Measurements from ENCODE around the gene TAF1A.
A peak's percentile ranks its signal among the peaks of the same experiment; 100 is the strongest.
"Not testable (repeated sequence)": the region's sequence is repeated elsewhere in the genome, so short reads cannot be mapped to it uniquely, and the experiment has no call there.

TAF1A gene

DNA sequence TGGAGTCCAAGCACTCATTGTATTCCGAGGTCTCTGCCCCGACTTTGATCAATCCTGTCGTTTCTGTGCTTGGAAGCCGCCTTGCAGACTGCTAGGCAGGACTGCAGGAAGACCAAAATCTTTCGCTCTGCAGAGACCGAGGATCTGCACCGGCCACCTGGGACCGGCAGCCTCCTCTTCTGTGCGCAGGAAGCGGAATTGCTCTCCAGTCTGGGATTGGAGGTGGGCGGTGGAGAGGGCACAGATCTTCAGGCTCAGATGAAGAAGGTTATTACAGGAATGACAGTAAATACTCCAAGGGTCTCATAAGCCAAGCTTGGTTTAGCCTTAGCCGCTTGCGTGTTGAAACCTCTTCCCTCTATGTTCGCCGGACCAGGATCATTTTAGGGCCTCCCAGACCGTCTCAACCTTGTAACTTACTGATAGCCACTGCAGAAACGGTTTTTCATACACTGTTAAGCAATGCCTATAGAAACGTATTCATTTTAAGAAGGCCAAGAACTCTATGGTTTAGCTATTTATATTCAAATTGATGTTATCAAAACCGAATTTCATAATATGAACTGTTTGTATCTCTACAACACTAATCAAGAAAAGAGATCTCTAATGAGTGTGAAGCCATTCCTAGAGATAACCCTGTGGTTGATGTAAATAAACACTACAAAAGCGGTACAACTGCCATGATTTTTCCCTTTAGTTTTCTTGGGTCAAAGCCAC is 29.3 kb upstream of the TAF1A start:
- H3K4me3 ChIP-seq (ENCODE audit: low read length) = peak overlapping the region; percentile 87
- no peaks in the 10 kb centered on the region for H3K9me3 ChIP-seq (ENCODE audit: insufficient read depth, low read depth, low read length)
- peak overlapping the region; percentile 94 for H3K9ac ChIP-seq (ENCODE audit: low read depth, low read length)
- peaks cover 28% of the 10 kb centered on the region; the same call in 1 of the 2 replicates for H3K27me3 ChIP-seq (ENCODE audit: insufficient read depth, low read length)
- peaks cover 29% of the 10 kb centered on the region for H3K36me3 ChIP-seq (ENCODE audit: insufficient read depth, low read length)
- H3K27ac ChIP-seq (ENCODE audit: low read depth, low read length) = no peak overlapping the region
- H3K4me1 ChIP-seq (ENCODE audit: insufficient read depth, low read length) = no peaks in the 10 kb centered on the region; the same call in 1 of the 2 replicates
- WGBS = 15% methylated on average over 18 of the region's 20 CpGs

DNA sequence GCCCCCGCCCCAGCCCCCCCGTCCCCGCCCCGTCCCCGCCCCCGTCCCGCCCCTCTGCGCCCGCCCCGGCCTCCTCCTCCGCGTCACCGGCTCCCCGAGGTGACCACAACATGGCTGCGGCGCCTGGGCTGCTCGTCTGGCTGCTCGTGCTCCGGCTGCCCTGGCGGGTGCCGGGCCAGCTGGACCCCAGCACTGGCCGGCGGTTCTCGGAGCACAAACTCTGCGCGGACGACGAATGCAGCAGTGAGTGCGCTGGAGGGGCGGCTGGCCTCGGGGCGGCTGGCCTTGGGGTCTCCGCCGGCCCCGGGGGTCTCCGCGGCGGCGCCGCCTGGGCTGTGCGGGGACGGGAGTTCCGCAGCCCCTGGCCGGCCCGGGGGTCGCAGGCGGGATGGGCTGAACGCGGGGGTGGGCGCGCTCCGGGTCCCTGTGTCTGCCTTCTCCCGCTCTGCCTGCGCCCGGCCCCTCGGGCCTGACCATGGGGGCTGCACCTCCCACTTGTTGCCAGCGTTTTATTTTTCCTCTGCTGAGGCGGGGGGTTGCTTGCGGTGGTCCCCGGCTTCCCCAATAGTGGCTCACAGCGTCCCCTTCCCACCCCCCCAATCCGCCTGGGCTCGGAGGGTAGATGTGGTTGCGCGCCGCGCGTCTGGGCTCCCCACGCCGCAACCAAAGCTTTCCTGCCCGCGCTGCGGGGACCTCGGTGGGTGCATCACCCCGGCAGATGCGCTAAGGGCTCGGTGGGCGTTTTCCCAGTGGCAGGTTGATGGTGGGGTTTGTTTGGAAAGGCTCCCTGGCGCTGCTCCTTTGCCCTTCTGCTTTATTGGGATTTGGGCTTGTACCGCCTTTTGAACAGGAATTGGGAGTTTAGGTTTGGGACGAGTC is 28.5 kb upstream of the TAF1A start, which contains the start of gene MIA3:
TSS of gene MIA3 (plus strand) at position 97 of the 879 bp plus-strand sequence. CDS start at position 111, 14 bp downstream.
- Histone ChIP-seq H3K9me3 (ENCODE audit: insufficient read depth, low read depth, low read length) (no peaks in the 10 kb centered on the region), H3K9ac (ENCODE audit: low read depth, low read length) (peak within 1 kb of the TSS; percentile 94), H3K4me3 (ENCODE audit: low read length) (peak within 1 kb of the TSS; percentile 87), H3K4me1 (ENCODE audit: insufficient read depth, low read length) (no peaks in the 10 kb centered on the region; the same call in 1 of the 2 replicates), H3K27me3 (ENCODE audit: insufficient read depth, low read length) (peaks cover 36% of the 10 kb centered on the region; the same call in 1 of the 2 replicates), H3K36me3 (ENCODE audit: insufficient read depth, low read length) (peaks cover 21% of the 10 kb centered on the region), H3K27ac (ENCODE audit: low read depth, low read length) (peak within 1 kb of the TSS; percentile 48; the same call in 1 of the 2 replicates)
- under 1% methylated on average over 77 of the region's 81 CpGs for WGBS

DNA sequence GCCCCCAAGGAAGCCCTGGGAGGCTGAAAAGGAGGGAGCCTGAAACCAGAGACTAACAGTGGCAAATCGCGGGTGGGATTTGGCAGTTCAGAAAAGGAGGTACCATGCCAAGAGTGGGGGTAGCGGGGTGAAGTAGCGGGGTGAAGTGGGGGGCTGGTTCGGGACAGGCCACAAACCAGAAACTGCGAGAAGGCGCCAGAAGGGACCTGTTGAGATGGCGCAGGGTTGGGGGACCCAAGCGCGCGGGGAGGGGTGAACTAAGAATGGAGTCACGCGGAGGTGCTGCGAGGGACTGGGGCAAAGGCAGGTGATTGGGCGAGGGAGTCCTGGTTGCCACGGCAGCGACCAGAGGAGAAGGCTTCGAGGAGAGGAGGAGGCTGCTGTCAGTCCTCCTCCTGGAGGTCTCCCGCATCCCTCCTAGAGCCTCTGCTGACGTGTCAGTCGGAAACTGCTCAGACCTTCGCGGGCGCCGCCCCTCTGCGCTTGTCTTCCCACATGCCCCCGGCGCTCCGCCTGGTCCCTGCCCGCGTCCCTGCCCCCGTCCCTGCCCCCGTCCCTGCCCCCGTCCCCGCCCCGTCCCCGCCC is 27.7 kb upstream of the TAF1A start:
- H3K4me1 ChIP-seq (ENCODE audit: insufficient read depth, low read length) = no peaks in the 10 kb centered on the region; the same call in 1 of the 2 replicates
- H3K27ac ChIP-seq (ENCODE audit: low read depth, low read length) = 0 out of 2 replicates have a peak overlapping the region, but pooled peaks have one; percentile 24
- peak overlapping the region; percentile 61 for H3K4me3 ChIP-seq (ENCODE audit: low read length)
- WGBS = 5% methylated on average over 29 of the region's 37 CpGs
- peaks cover 43% of the 10 kb centered on the region for H3K27me3 ChIP-seq (ENCODE audit: insufficient read depth, low read length)
- no peaks in the 10 kb centered on the region for H3K9me3 ChIP-seq (ENCODE audit: insufficient read depth, low read depth, low read length)
- H3K36me3 ChIP-seq (ENCODE audit: insufficient read depth, low read length) = peaks cover 13% of the 10 kb centered on the region
- peak overlapping the region; percentile 67 for H3K9ac ChIP-seq (ENCODE audit: low read depth, low read length)

DNA sequence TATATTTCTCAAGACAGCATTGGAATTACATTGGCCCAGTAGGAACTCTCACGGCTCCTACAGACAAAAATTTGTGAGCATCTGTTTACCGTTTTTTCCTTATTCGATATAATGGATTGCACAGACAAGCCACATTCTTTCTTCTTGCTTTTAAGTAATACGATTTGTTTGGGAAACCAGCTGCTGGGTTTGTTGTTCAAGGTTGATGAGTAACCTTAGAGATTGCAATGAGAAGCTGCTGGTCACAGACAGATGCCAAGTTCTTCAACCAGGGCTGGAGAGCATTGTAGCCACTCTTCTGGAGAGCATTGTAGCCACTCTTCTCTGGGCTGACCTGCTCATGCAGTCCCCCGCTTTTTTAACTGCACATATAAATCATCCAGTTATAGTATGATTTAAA is 26.8 kb upstream of the TAF1A start:
- 90% methylated on average over 4 of the region's 5 CpGs for WGBS
- no peak overlapping the region for H3K9ac ChIP-seq (ENCODE audit: low read depth, low read length)
- peaks cover 48% of the 10 kb centered on the region for H3K27me3 ChIP-seq (ENCODE audit: insufficient read depth, low read length)

DNA sequence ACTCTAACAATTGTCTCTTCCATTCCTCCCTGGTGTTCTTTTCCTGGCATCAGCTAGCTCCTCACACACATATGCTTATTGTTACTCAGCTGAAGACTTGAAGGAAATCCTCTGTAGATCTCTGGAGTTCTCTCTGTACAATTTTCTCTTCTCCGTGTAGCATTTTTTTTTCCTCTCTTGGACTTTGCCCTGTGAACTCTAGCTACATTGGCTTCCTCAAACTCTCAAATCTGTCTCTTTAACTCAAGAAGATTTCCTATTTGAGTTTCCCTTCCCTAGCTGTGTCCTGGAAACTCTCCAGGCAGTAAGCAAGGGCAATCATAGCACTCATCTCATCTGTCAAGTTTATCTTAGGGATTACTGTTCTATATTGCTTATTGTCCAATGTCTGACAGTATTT is 23.9 kb upstream of the TAF1A start:
- H3K4me3 ChIP-seq (ENCODE audit: low read length) = no peak overlapping the region
- H3K27me3 ChIP-seq (ENCODE audit: insufficient read depth, low read length) = peaks cover 55% of the 10 kb centered on the region
- H3K4me1 ChIP-seq (ENCODE audit: insufficient read depth, low read length) = no peaks in the 10 kb centered on the region
- no peaks in the 10 kb centered on the region for H3K36me3 ChIP-seq (ENCODE audit: insufficient read depth, low read length)
- WGBS = 88% methylated on average over 1 of the region's 1 CpG
- no peaks in the 10 kb centered on the region for H3K9me3 ChIP-seq (ENCODE audit: insufficient read depth, low read depth, low read length)
- no peak overlapping the region for H3K9ac ChIP-seq (ENCODE audit: low read depth, low read length)
- H3K27ac ChIP-seq (ENCODE audit: low read depth, low read length) = no peak overlapping the region

More for the DNA sequence above, 26.8 kb upstream of the TAF1A start:
- no peaks in the 10 kb centered on the region; the same call in 1 of the 2 replicates for H3K4me1 ChIP-seq (ENCODE audit: insufficient read depth, low read length)
- peaks cover 5% of the 10 kb centered on the region for H3K36me3 ChIP-seq (ENCODE audit: insufficient read depth, low read length)
- H3K27ac ChIP-seq (ENCODE audit: low read depth, low read length) = no peak overlapping the region
- no peaks in the 10 kb centered on the region for H3K9me3 ChIP-seq (ENCODE audit: insufficient read depth, low read depth, low read length)
- no peak overlapping the region for H3K4me3 ChIP-seq (ENCODE audit: low read length)

DNA sequence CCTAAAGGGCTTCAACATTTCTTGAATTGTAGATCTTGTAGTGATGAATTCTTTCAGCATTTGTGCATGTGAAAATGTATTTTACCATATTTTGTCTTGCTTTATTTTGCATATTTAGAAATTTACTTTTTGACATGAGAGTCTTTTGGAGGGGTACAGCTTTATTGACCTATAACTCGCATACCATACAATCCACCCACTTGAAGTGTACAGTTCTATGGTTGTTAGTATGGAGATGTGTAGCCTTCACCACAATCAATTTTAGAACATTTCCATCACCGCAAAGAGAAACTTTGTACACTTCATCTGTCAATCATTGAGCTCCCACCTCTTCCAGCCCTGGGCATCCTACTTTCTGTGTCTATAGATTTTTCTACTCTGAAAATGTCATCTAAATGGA is 21.0 kb upstream of the TAF1A start:
- no peak overlapping the region for H3K4me3 ChIP-seq (ENCODE audit: low read length)
- H3K4me1 ChIP-seq (ENCODE audit: insufficient read depth, low read length) = no peaks in the 10 kb centered on the region
- WGBS = 100% methylated on average over 1 of the region's 2 CpGs
- no peak overlapping the region for H3K9ac ChIP-seq (ENCODE audit: low read depth, low read length)
- H3K9me3 ChIP-seq (ENCODE audit: insufficient read depth, low read depth, low read length) = no peaks in the 10 kb centered on the region
- H3K27ac ChIP-seq (ENCODE audit: low read depth, low read length) = no peak overlapping the region
- no peaks in the 10 kb centered on the region for H3K36me3 ChIP-seq (ENCODE audit: insufficient read depth, low read length)
- H3K27me3 ChIP-seq (ENCODE audit: insufficient read depth, low read length) = peaks cover 40% of the 10 kb centered on the region

DNA sequence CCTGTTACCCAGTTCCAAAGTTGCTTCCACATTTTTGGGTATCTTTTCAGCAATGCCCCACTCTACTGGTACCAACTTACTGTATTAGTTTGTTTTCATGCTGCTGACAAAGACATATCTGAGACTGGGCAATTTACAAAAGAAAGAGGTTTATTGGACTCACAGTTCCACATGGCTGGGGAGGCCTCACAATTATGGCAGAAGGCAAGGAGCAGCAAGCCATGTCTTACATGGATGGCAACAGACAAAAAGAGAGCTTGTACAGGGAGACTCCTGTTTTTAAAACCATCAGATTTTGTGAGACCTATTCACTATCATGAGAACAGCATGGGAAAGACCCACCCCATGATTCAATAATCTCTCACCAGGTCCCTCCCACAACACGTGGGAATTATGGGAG is 19.4 kb upstream of the TAF1A start:
- WGBS = no CpG with 5 or more reads among the region's 1 CpG

DNA sequence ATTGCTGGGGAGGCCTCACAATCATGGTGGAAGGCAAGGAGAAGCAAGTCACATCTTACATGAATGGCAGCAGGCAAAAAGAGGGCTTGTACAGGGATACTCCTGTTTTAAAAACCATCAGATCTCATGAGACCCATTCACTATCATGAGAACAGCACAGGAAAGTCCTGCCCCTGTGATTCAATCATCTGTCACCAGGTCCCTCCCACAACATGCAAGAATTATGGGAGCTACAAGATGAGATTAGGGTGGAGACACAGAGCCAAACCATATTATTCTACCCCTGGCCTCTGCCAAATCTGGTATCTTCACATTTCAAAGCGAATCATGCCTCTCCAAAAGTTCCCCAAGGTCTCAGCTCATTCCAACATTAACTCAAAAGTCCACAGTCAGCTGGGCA is 17.0 kb upstream of the TAF1A start:
- Histone ChIP-seq H3K9me3 (ENCODE audit: insufficient read depth, low read depth, low read length) (no peaks in the 10 kb centered on the region), H3K27me3 (ENCODE audit: insufficient read depth, low read length) (peaks cover 9% of the 10 kb centered on the region), H3K4me1 (ENCODE audit: insufficient read depth, low read length) (no peaks in the 10 kb centered on the region), H3K4me3 (ENCODE audit: low read length) (no peak overlapping the region), H3K9ac (ENCODE audit: low read depth, low read length) (no peak overlapping the region), H3K36me3 (ENCODE audit: insufficient read depth, low read length) (no peaks in the 10 kb centered on the region), H3K27ac (ENCODE audit: low read depth, low read length) (no peak overlapping the region)
- WGBS = 91% methylated on average over 1 of the region's 1 CpG

More for the DNA sequence above, 19.4 kb upstream of the TAF1A start:
- not testable (repeated sequence) for H3K36me3 ChIP-seq (ENCODE audit: insufficient read depth, low read length); H3K9me3 ChIP-seq (ENCODE audit: insufficient read depth, low read depth, low read length); H3K9ac ChIP-seq (ENCODE audit: low read depth, low read length); H3K4me3 ChIP-seq (ENCODE audit: low read length); H3K27ac ChIP-seq (ENCODE audit: low read depth, low read length); H3K4me1 ChIP-seq (ENCODE audit: insufficient read depth, low read length)
- peaks cover 28% of the 10 kb centered on the region for H3K27me3 ChIP-seq (ENCODE audit: insufficient read depth, low read length)

DNA sequence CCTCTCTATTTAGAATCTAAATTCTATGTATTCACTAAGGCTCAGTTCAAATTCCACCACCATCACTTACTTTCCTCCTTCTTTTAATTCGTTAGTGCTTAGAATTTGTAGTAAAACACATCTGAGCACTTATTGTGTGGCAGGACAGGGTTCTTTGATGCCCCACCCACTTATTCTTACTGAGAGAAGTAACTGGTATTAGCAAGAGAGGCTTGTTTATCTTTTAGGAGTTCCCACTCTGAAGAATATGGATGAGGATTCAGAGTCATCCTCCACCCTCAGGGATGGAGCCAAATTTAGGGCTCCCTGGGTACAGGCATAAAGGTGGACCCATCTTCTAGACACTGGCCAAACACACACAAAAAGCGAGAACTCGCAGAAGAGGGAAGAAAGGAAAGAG is 11.5 kb upstream of the TAF1A start:
- Histone ChIP-seq H3K9ac (ENCODE audit: low read depth, low read length) (no peak overlapping the region), H3K4me3 (ENCODE audit: low read length) (no peak overlapping the region), H3K27ac (ENCODE audit: low read depth, low read length) (no peak overlapping the region), H3K36me3 (ENCODE audit: insufficient read depth, low read length) (no peaks in the 10 kb centered on the region), H3K27me3 (ENCODE audit: insufficient read depth, low read length) (peaks cover 27% of the 10 kb centered on the region; the same call in 1 of the 2 replicates), H3K4me1 (ENCODE audit: insufficient read depth, low read length) (no peaks in the 10 kb centered on the region), H3K9me3 (ENCODE audit: insufficient read depth, low read depth, low read length) (no peaks in the 10 kb centered on the region)
- WGBS = 89% methylated on average over 3 of the region's 3 CpGs

DNA sequence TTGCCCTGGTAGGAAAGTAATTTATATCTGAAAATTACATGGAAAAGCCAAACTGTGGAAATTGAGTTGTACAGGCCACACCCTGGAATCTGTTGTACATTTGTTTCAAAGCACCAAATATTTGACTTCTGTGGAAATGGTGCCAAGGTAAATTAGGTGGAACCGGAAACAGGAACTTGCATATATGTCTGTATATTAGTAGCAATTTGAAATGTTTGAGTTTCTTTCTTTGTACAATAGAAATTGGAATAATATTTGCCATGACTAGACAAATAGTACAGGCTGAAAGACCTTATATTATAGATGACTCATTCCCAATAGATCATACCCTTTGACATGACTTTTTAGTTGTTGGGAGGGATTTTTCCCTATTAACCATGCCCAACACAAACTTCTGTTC is 10.5 kb upstream of the TAF1A start:
- 88% methylated on average over 1 of the region's 1 CpG for WGBS
- Histone ChIP-seq H3K4me3 (ENCODE audit: low read length) (no peak overlapping the region), H3K9ac (ENCODE audit: low read depth, low read length) (no peak overlapping the region), H3K4me1 (ENCODE audit: insufficient read depth, low read length) (no peaks in the 10 kb centered on the region), H3K27ac (ENCODE audit: low read depth, low read length) (no peak overlapping the region), H3K9me3 (ENCODE audit: insufficient read depth, low read depth, low read length) (no peaks in the 10 kb centered on the region), H3K36me3 (ENCODE audit: insufficient read depth, low read length) (no peaks in the 10 kb centered on the region), H3K27me3 (ENCODE audit: insufficient read depth, low read length) (peaks cover 29% of the 10 kb centered on the region; the same call in 1 of the 2 replicates)

DNA sequence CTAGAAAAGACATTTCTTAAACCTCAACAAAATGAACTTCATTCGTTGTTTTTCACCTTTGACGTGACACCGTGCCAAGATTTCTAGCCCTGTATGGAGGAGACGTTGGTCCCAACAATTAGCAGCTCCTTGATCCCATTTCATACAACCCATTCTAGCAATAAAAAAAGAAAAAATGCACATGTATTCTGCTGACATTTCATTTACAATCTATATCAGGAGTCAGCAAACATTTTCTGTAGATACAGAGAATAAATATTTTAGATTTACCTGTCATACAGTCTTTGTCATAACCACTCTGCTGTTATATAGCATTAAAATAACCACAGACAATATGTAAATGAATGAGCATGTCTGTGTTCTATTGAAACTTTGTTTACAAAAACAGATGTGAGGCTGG is 7.0 kb upstream of the TAF1A start:
- H3K4me1 ChIP-seq (ENCODE audit: insufficient read depth, low read length) = no peaks in the 10 kb centered on the region
- no peak overlapping the region for H3K4me3 ChIP-seq (ENCODE audit: low read length)
- WGBS = 91% methylated on average over 4 of the region's 4 CpGs
- H3K36me3 ChIP-seq (ENCODE audit: insufficient read depth, low read length) = no peaks in the 10 kb centered on the region
- no peak overlapping the region for H3K9ac ChIP-seq (ENCODE audit: low read depth, low read length)
- H3K9me3 ChIP-seq (ENCODE audit: insufficient read depth, low read depth, low read length) = peaks cover 5% of the 10 kb centered on the region; the same call in 1 of the 2 replicates
- peaks cover 40% of the 10 kb centered on the region; the same call in 1 of the 2 replicates for H3K27me3 ChIP-seq (ENCODE audit: insufficient read depth, low read length)
- H3K27ac ChIP-seq (ENCODE audit: low read depth, low read length) = no peak overlapping the region

All from HUES64 (cell line).